Panc1 (cell line): ENCODE data around the gene FOS. TPM values are rescaled to one million over a fixed set of nuclear protein-coding genes. Genes with fewer than 3 reads are reported as not detected.

Experiments used
- ATAC-seq: fragments of 200-7000 bp; cut with Tn5 transposase; 2 replicates; pipeline ENCODE4 v1.9.1; 2020; ENCODE audit warnings: mild to moderate bottlenecking, moderate library complexity
- BruUV-seq: library from RNA; stranded (reverse); fragments of 400-500 nt; replicated peaks from 2 replicates; lab custom pipeline; 2021; lab: Mats Ljungman, UMichigan
- CTCF ChIA-PET: fragments of 300-600 bp; sonication (Branson Sonifier 250); formaldehyde crosslinking; loops from one replicate; lab custom pipeline; 2022; ENCODE audit warnings: antibody characterized with exemption; lab: Charles Lee
- POLR2A ChIA-PET: fragments of 300-600 bp; sonication (Branson Sonifier 250); formaldehyde crosslinking; loops from one replicate; lab custom pipeline; 2022; ENCODE audit warnings: antibody characterized with exemption; lab: Charles Lee
- DNase-seq: peaks from one replicate; pipeline ENCODE4 v3.0.0-alpha.2; 2010; ENCODE audit warnings: low read depth, low spot score
- H3K27ac ChIP-seq: 2 replicates; pipeline ENCODE4 v1.5.1; 2011; ENCODE audit warnings: mild to moderate bottlenecking, low read length, inconsistent platforms
- H3K27me3 ChIP-seq: fragments of 200-500 bp; sonication (Bioruptor generic); 2 replicates; pipeline ENCODE4 v1.6.0; 2014; ENCODE audit warnings: low read length, inconsistent platforms; ENCODE audit not compliant: control insufficient read depth, insufficient read depth
- H3K36me3 ChIP-seq: fragments of 200-500 bp; sonication (Bioruptor generic); 2 replicates; pipeline ENCODE4 v1.5.1; 2014; ENCODE audit warnings: inconsistent platforms, mild to moderate bottlenecking, low read length, moderate library complexity; ENCODE audit not compliant: control insufficient read depth, insufficient read depth
- H3K4me1 ChIP-seq: 2 replicates; pipeline ENCODE4 v1.5.1; 2011; ENCODE audit warnings: inconsistent platforms, mild to moderate bottlenecking, low read length, moderate library complexity; ENCODE audit not compliant: control insufficient read depth, insufficient read depth
- H3K4me3 ChIP-seq, 2 experiments: 2 replicates each; pipeline ENCODE4 v1.5.1; 2011 to 2012; ENCODE audit warnings: low read depth in 2 of 2, low read length in 2 of 2, mild to moderate bottlenecking in 2 of 2, inconsistent platforms in 1 of 2, moderate library complexity in 1 of 2
- H3K9me3 ChIP-seq: fragments of 200-500 bp; sonication (Bioruptor generic); 2 replicates; pipeline ENCODE4 v1.5.1; 2014; ENCODE audit warnings: low read depth, mild to moderate bottlenecking, inconsistent platforms, low read length, moderate library complexity; ENCODE audit not compliant: control insufficient read depth, insufficient read depth
- POLR2AphosphoS5 ChIP-seq: IDR thresholded peaks from 2 replicates; pipeline ENCODE4 v1.6.1; 2012; ENCODE audit warnings: mild to moderate bottlenecking, low read depth, low read length, moderate library complexity
- SIN3A ChIP-seq: IDR thresholded peaks from 2 replicates; pipeline ENCODE4 v1.6.1; 2012; ENCODE audit warnings: low read depth, mild to moderate bottlenecking, low read length, moderate library complexity, borderline replicate concordance; ENCODE audit not compliant: insufficient read depth
- TCF7L2 ChIP-seq: IDR thresholded peaks from 2 replicates; pipeline ENCODE4 v1.6.1; 2011; ENCODE audit warnings: mild to moderate bottlenecking, low read depth, low read length, inconsistent platforms
- in situ Hi-C: cut with HindIII; loops from 2 replicates; pipeline ENCODE4 v1.10.0; 2016; ENCODE audit warnings: low sequenced_read_pairs, low pct_unique_long_range_greater_than_20kb
- intact Hi-C: fragments of 100-400 bp; cut with micrococcal nuclease; formaldehyde crosslinking; loops from one replicate; pipeline ENCODE4 v1.10.0; 2022; ENCODE audit not compliant: unreplicated experiment
- total RNA-seq: library from RNA; stranded (reverse); gene quantifications from one replicate; pipeline ENCODE4 v1.2.1, GENCODE V29; 2021; ENCODE audit not compliant: unreplicated experiment
- TF ChIP-seq, protein P1 (sequence below): fragments of 450-650 bp; IDR thresholded peaks from 2 replicates; pipeline ENCODE4 v1.5.1; 2017; ENCODE audit warnings: mild to moderate bottlenecking
- TF ChIP-seq, protein P2 (sequence below), 2 experiments: IDR thresholded peaks; 2 replicates each; pipeline ENCODE4 v1.6.1; 2011 to 2012; ENCODE audit warnings: low read depth in 2 of 2, control low read depth in 1 of 2, low read length in 1 of 2, mild to moderate bottlenecking in 1 of 2, moderate library complexity in 1 of 2; ENCODE audit not compliant: insufficient read depth in 1 of 2

Gene FOS
- total RNA-seq, 1 experiment from 2014 or later = 26.8 TPM

DNA sequence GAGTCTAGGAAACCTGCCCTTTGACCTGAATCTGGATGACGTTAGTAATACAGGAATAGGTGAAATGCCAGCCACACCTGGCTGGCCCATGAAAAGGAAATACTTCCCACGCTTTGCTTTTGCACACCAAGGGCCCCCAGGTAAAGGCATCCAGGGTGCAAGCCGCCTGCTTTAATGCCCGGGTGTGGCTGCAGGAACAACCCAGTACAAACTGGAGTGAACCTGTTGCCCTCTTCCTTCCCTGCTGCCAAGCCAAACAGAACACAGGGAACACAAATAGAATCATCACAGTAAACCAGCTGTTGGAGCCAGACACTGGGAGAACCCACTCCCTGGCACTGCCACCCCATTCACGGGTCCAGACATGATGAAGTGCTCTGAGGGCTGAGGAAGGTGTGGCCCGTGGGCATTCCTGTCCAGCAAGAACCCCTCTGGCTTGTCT lies 24.2 kb upstream of the FOS start:
- DNase-seq (no peak), ATAC-seq (no peak)
- no peak overlapping the region for H3K4me3 ChIP-seq
- no peak overlapping the region for H3K27ac ChIP-seq
- H3K9me3 ChIP-seq = no peaks in the 10 kb centered on the region
- H3K36me3 ChIP-seq = no peaks in the 10 kb centered on the region
- ChIA-PET POLR2A (no interaction called here), CTCF (no interaction called here)
- no peak for TF ChIP-seq TCF7L2
- TF ChIP-seq POLR2AphosphoS5 = no peak
- TF ChIP-seq, protein P1, sequence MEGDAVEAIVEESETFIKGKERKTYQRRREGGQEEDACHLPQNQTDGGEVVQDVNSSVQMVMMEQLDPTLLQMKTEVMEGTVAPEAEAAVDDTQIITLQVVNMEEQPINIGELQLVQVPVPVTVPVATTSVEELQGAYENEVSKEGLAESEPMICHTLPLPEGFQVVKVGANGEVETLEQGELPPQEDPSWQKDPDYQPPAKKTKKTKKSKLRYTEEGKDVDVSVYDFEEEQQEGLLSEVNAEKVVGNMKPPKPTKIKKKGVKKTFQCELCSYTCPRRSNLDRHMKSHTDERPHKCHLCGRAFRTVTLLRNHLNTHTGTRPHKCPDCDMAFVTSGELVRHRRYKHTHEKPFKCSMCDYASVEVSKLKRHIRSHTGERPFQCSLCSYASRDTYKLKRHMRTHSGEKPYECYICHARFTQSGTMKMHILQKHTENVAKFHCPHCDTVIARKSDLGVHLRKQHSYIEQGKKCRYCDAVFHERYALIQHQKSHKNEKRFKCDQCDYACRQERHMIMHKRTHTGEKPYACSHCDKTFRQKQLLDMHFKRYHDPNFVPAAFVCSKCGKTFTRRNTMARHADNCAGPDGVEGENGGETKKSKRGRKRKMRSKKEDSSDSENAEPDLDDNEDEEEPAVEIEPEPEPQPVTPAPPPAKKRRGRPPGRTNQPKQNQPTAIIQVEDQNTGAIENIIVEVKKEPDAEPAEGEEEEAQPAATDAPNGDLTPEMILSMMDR = no peak
- TF ChIP-seq, protein P2, sequence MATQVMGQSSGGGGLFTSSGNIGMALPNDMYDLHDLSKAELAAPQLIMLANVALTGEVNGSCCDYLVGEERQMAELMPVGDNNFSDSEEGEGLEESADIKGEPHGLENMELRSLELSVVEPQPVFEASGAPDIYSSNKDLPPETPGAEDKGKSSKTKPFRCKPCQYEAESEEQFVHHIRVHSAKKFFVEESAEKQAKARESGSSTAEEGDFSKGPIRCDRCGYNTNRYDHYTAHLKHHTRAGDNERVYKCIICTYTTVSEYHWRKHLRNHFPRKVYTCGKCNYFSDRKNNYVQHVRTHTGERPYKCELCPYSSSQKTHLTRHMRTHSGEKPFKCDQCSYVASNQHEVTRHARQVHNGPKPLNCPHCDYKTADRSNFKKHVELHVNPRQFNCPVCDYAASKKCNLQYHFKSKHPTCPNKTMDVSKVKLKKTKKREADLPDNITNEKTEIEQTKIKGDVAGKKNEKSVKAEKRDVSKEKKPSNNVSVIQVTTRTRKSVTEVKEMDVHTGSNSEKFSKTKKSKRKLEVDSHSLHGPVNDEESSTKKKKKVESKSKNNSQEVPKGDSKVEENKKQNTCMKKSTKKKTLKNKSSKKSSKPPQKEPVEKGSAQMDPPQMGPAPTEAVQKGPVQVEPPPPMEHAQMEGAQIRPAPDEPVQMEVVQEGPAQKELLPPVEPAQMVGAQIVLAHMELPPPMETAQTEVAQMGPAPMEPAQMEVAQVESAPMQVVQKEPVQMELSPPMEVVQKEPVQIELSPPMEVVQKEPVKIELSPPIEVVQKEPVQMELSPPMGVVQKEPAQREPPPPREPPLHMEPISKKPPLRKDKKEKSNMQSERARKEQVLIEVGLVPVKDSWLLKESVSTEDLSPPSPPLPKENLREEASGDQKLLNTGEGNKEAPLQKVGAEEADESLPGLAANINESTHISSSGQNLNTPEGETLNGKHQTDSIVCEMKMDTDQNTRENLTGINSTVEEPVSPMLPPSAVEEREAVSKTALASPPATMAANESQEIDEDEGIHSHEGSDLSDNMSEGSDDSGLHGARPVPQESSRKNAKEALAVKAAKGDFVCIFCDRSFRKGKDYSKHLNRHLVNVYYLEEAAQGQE (IDR thresholded peaks at IDR 0.05; ENCODE audit: insufficient read depth in 1 of 2, low read depth in 2 of 2, low read length in 1 of 2) = no peak
- TF ChIP-seq SIN3A = no peak
- H3K27me3 ChIP-seq = no peaks in the 10 kb centered on the region
- intact Hi-C loops = no loop called here
- in situ Hi-C loops = no loop called here
- no TSS peak for BruUV-seq
- peaks cover 7% of the 10 kb centered on the region for H3K4me1 ChIP-seq

DNA sequence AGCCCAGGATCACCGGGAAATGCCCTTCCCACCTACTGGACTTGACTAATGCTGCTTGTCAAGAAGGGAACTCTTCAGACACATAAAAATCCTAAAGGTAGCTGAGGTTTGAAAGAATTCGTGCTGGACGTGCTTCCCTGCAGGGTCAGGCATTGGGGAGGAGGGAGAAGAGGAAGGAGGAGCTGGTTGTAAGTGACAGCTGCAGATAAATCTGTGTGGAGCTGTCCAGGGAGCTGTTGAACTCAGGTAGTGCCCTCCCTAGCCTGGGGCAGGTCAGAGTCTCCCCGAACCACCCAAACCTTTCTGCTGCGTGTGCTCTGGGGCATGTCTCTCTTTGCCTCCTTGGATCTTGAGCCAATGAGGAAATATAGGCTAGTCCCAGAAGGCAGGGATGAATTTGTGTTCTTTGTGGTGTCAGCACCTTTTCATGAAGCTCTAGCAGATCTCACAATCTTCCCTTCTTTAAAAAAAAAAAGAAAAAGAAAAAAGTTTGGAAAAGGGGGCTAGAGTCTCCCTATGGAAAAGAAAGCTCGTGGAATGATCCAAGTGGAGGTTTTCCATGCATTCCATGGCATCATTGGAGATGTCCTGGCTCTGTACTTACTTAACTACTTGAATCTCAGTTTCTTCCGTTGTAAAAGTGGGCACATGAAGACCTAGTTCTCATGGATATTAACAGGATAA lies 23.6 kb upstream of the FOS start:
- BruUV-seq = no TSS peak
- Histone ChIP-seq H3K27ac (no peak overlapping the region), H3K27me3 (no peaks in the 10 kb centered on the region), H3K4me3 (no peak overlapping the region), H3K4me1 (peaks cover 14% of the 10 kb centered on the region), H3K9me3 (no peaks in the 10 kb centered on the region), H3K36me3 (no peaks in the 10 kb centered on the region)
- DNase-seq = no peak
- intact Hi-C loops (no loop called here), in situ Hi-C loops (no loop called here)
- ChIA-PET CTCF (no interaction called here), POLR2A (interaction anchor here (0.5 kb wide), 1 partner anchor 94 kb away, joined by 3 read pairs; no protein-coding TSS in a partner anchor)
- TF ChIP-seq, protein P1 = no peak
- TF ChIP-seq POLR2AphosphoS5 = no peak
- no peak for TF ChIP-seq TCF7L2
- TF ChIP-seq SIN3A = no peak
- TF ChIP-seq, protein P2 (IDR thresholded peaks at IDR 0.05; ENCODE audit: insufficient read depth in 1 of 2, low read depth in 2 of 2, low read length in 1 of 2) = no peak
- ATAC-seq = no peak
